Peyer's patch (tissue), 4 donors: ENCODE measurements around the gene TRAK1. TPM values are rescaled to one million over a fixed set of nuclear protein-coding genes. Genes with fewer than 3 reads are reported as not detected.

Experiments used
- DNase-seq, 3 donors: peaks; one replicate each; pipeline ENCODE4 v3.0.0-alpha.2; 2017 to 2019
- H3K27ac ChIP-seq, 4 donors: fragments of 200-600 bp; sonication (generic); one replicate each; pipeline ENCODE4 v1.5.1; 2016 to 2019
- H3K27me3 ChIP-seq, 2 donors: fragments of 200-600 bp; sonication (generic); one replicate each; pipeline ENCODE4 v1.5.1; 2019
- H3K36me3 ChIP-seq, 3 donors: fragments of 200-600 bp; sonication (generic); one replicate each; pipeline ENCODE4 v1.5.1; 2016 to 2019
- H3K4me1 ChIP-seq, 4 donors: fragments of 200-600 bp; sonication (generic); one replicate each; pipeline ENCODE4 v1.5.1; 2016 to 2019
- H3K4me3 ChIP-seq, 4 donors: fragments of 200-600 bp; sonication (generic); 1 replicate in 3 of 4; 2 replicates in 1 of 4; pipeline ENCODE4 v1.5.1; 2016 to 2019; ENCODE audit warnings: mild to moderate bottlenecking in 1 of 4
- H3K9me3 ChIP-seq, 4 donors: fragments of 200-600 bp; sonication (generic); one replicate each; pipeline ENCODE4 v1.5.1; 2016 to 2019; ENCODE audit warnings: mild to moderate bottlenecking in 1 of 4
- CTCF ChIP-seq, 6 experiments: fragments of 450-650 bp in 4 of 6; fragments of 200-600 bp in 2 of 6; sonication (generic) in 1 of 6; IDR thresholded peaks; one replicate each; pipeline ENCODE4 v1.5.1; 2017 to 2019; ENCODE audit warnings: antibody characterized with exemption in 6 of 6, mild to moderate bottlenecking in 3 of 6, moderate library complexity in 1 of 6
- POLR2A ChIP-seq, 2 donors: fragments of 450-650 bp; IDR thresholded peaks; one replicate each; pipeline ENCODE4 v1.5.1; 2017; ENCODE audit warnings: antibody characterized with exemption in 2 of 2, mild to moderate bottlenecking in 2 of 2, moderate library complexity in 2 of 2
- total RNA-seq, 4 donors: library from RNA; depleted of rRNA; stranded (reverse); fragments of >200 nt; gene quantifications; one replicate each; pipeline ENCODE4 v1.1.0, GENCODE V29; 2016

Gene TRAK1
- total RNA-seq, 4 donors from 2014 or later: 96.2 to 283 (median 125) TPM

GRCh38 chr3:42265059-42265991 is 174.2 kb downstream of the TRAK1 start:
- Histone ChIP-seq H3K4me1 (peaks cover 0 to 19% (median 0%) of the 10 kb centered on the region in 4 donors), H3K4me3 (no peak overlapping the region), H3K27ac (no peak overlapping the region), H3K27me3 (peaks cover 0 to 22% of the 10 kb centered on the region in 2 donors), H3K9me3 (no peaks in the 10 kb centered on the region), H3K36me3 (no peaks in the 10 kb centered on the region)
- no peak for TF ChIP-seq POLR2A (IDR thresholded peaks at IDR 0.05)
- TF ChIP-seq CTCF (IDR thresholded peaks at IDR 0.05): no peak
- DNase-seq: no peak

GRCh38 chr3:42266085-42266484 is 174.9 kb downstream of the TRAK1 start, which contains the start of gene CCK:
Gene CCK (minus strand): TSS chr3:42266185. CDS start chr3:42263630, 2,555 bp downstream.
- TF ChIP-seq CTCF (IDR thresholded peaks at IDR 0.05) (no peak), POLR2A (IDR thresholded peaks at IDR 0.05) (no peak)
- peaks cover 0 to 22% of the 10 kb centered on the region in 2 donors for H3K27me3 ChIP-seq
- H3K36me3 ChIP-seq: no peaks in the 10 kb centered on the region
- DNase-seq: no peak
- H3K27ac ChIP-seq: no peak within 1 kb of the TSS
- H3K4me1 ChIP-seq: peaks cover 0 to 19% (median 0%) of the 10 kb centered on the region in 4 donors
- no peak within 1 kb of the TSS for H3K4me3 ChIP-seq
- no peaks in the 10 kb centered on the region for H3K9me3 ChIP-seq

GRCh38 chr3:42267878-42268277 is 176.7 kb downstream of the TRAK1 start:
- H3K4me3 ChIP-seq: no peak overlapping the region
- no peak for DNase-seq
- no peak overlapping the region for H3K27ac ChIP-seq
- TF ChIP-seq CTCF (IDR thresholded peaks at IDR 0.05) (no peak), POLR2A (IDR thresholded peaks at IDR 0.05) (no peak)
- no peaks in the 10 kb centered on the region for H3K36me3 ChIP-seq
- peaks cover 0 to 20% of the 10 kb centered on the region in 2 donors for H3K27me3 ChIP-seq
- H3K4me1 ChIP-seq: peaks cover 0 to 19% (median 0%) of the 10 kb centered on the region in 4 donors
- H3K9me3 ChIP-seq: no peaks in the 10 kb centered on the region

GRCh38 chr3:42269647-42270046 is 178.5 kb downstream of the TRAK1 start:
- H3K4me1 ChIP-seq: peaks cover 0 to 2% (median 0%) of the 10 kb centered on the region in 4 donors
- H3K36me3 ChIP-seq: no peaks in the 10 kb centered on the region
- H3K27me3 ChIP-seq: peaks cover 0 to 4% of the 10 kb centered on the region in 2 donors
- no peak overlapping the region for H3K27ac ChIP-seq
- no peak for DNase-seq
- TF ChIP-seq POLR2A (IDR thresholded peaks at IDR 0.05) (no peak), CTCF (IDR thresholded peaks at IDR 0.05) (no peak)
- no peak overlapping the region for H3K4me3 ChIP-seq
- H3K9me3 ChIP-seq: no peaks in the 10 kb centered on the region

GRCh38 chr3:42270561-42270960 is 179.4 kb downstream of the TRAK1 start:
- Histone ChIP-seq H3K27me3 (no peaks in the 10 kb centered on the region), H3K36me3 (no peaks in the 10 kb centered on the region), H3K27ac (no peak overlapping the region), H3K4me1 (no peaks in the 10 kb centered on the region), H3K4me3 (no peak overlapping the region), H3K9me3 (no peaks in the 10 kb centered on the region)
- no peak for TF ChIP-seq POLR2A (IDR thresholded peaks at IDR 0.05)
- no peak for TF ChIP-seq CTCF (IDR thresholded peaks at IDR 0.05)
- DNase-seq: no peak
